GM12872 (cell line): ENCODE measurements around the gene GPR78.

ENCODE experiments used
- CTCF ChIP-seq: IDR thresholded peaks from 3 replicates; pipeline ENCODE4 v1.5.1; 2011; ENCODE audit warnings: low read depth, mild to moderate bottlenecking, low read length, moderate library complexity; ENCODE audit not compliant: insufficient read depth

Gene GPR78

GRCh38 chr4:8613421-8614364 is 33.5 kb downstream of the GPR78 start:
- no peak for TF ChIP-seq CTCF

- TF ChIP-seq CTCF = no peak
Observed at GRCh38 chr4:8614365-8615193, 34.4 kb downstream of the GPR78 start.

- TF ChIP-seq CTCF = no peak
Observed at GRCh38 chr4:8615366-8615765, 35.2 kb downstream of the GPR78 start.

- no peak for TF ChIP-seq CTCF
Observed at GRCh38 chr4:8615921-8616787, 36.0 kb downstream of the GPR78 start.

GRCh38 chr4:8616831-8617230 is 36.6 kb downstream of the GPR78 start:
- no peak for TF ChIP-seq CTCF

GRCh38 chr4:8617486-8618040 is 37.4 kb downstream of the GPR78 start:
- TF ChIP-seq CTCF = no peak
